LNCAP (cell line): Measurements from ENCODE around the gene EPHB3.

Source experiments
- CTCF ChIP-seq: fragments of 450-650 bp; IDR thresholded peaks from 2 replicates; pipeline ENCODE4 v1.5.1; 2017; ENCODE audit warnings: mild to moderate bottlenecking

The EPHB3 gene

GRCh38 chr3:184525337-184526087 lies 36.1 kb upstream of the EPHB3 start:
- TF ChIP-seq CTCF, result no peak

- TF ChIP-seq CTCF, result no peak
Observed at GRCh38 chr3:184526088-184526433, 35.5 kb upstream of the EPHB3 start.

GRCh38 chr3:184531626-184532280 lies 29.8 kb upstream of the EPHB3 start:
- no peak for TF ChIP-seq CTCF

- no peak for TF ChIP-seq CTCF
Observed at GRCh38 chr3:184532940-184533732, 28.4 kb upstream of the EPHB3 start.

- TF ChIP-seq CTCF, result no peak
Observed at GRCh38 chr3:184537885-184538665, 23.5 kb upstream of the EPHB3 start.

GRCh38 chr3:184538666-184539431 lies 22.7 kb upstream of the EPHB3 start:
- TF ChIP-seq CTCF, result no peak
